Gastrocnemius medialis (tissue), 4 donors: ENCODE data around the gene CMBL.

Source experiments
- CTCF ChIP-seq, 5 experiments: fragments of 450-650 bp in 3 of 5; fragments of 200-600 bp in 2 of 5; sonication (generic) in 2 of 5; IDR thresholded peaks in 4 of 5; conservative IDR thresholded peaks in 1 of 5; 1 replicate in 4 of 5; 2 replicates in 1 of 5; pipeline ENCODE4 v1.5.1; 2016 to 2019; ENCODE audit warnings: antibody characterized with exemption in 5 of 5, mild to moderate bottlenecking in 3 of 5, moderate library complexity in 3 of 5
- POLR2A ChIP-seq, 2 donors: fragments of 450-650 bp; IDR thresholded peaks; one replicate each; pipeline ENCODE4 v1.6.1; 2017; ENCODE audit warnings: antibody characterized with exemption in 2 of 2, mild to moderate bottlenecking in 2 of 2, moderate library complexity in 2 of 2

- TF ChIP-seq CTCF (IDR thresholded peaks at IDR 0.05 in 4 of 5, conservative IDR thresholded peaks at IDR 0.05 in 1 of 5) (no peak), POLR2A (IDR thresholded peaks at IDR 0.05) (no peak)
Measured at GRCh38 chr5:10268100-10268499, 39.6 kb downstream of the CMBL start.
